Activated gamma-delta T cell treated with Interleukin-2 at 50 U/mL for 16 hours (primary cell): Measurements from ENCODE around the gene XRCC3.
"Not testable (repeated sequence)": the region's sequence is repeated elsewhere in the genome, so short reads cannot be mapped to it uniquely, and the experiment has no call there.

Experiments
- DNase-seq: peaks from one replicate; pipeline ENCODE4 v3.0.0-alpha.2; 2020

Gene XRCC3

GRCh38 chr14:103662029-103662428, 53.2 kb downstream of the XRCC3 start:
- DNase-seq = no peak

GRCh38 chr14:103659631-103660030, 55.6 kb downstream of the XRCC3 start:
- DNase-seq = no peak

- DNase-seq = no peak
Observed at GRCh38 chr14:103657471-103657870, 57.8 kb downstream of the XRCC3 start.

- no peak for DNase-seq
Observed at GRCh38 chr14:103656756-103657133, 58.5 kb downstream of the XRCC3 start.

- no peak for DNase-seq
Observed at GRCh38 chr14:103656031-103656755, 59.1 kb downstream of the XRCC3 start.

GRCh38 chr14:103654619-103655018, 60.6 kb downstream of the XRCC3 start:
- no peak for DNase-seq

GRCh38 chr14:103653805-103654204, 61.4 kb downstream of the XRCC3 start:
- DNase-seq = no peak

GRCh38 chr14:103653336-103653735, 61.9 kb downstream of the XRCC3 start:
- not testable (repeated sequence) for DNase-seq

GRCh38 chr14:103652806-103653205, 62.4 kb downstream of the XRCC3 start:
- no peak for DNase-seq

- DNase-seq = no peak
Observed at GRCh38 chr14:103651585-103651984, 63.7 kb downstream of the XRCC3 start.

GRCh38 chr14:103650213-103650612, 65.0 kb downstream of the XRCC3 start:
- no peak for DNase-seq

GRCh38 chr14:103649001-103649400, 66.2 kb downstream of the XRCC3 start:
- no peak for DNase-seq
